HuH-7 (cell line): Measurements from ENCODE around the gene SPG21.
"Not testable (repeated sequence)": the region's sequence is repeated elsewhere in the genome, so short reads cannot be mapped to it uniquely, and the experiment has no call there.

Experiments
- DNase-seq: peaks from one replicate; pipeline ENCODE4 v3.0.0; 2011; ENCODE audit warnings: low spot score

Gene SPG21

GRCh38 chr15:64989416-64990167 lies at the start of gene SPG21:
Gene SPG21, minus strand, starts transcription at chr15:64989914. Its CDS starts 6,345 bp downstream, at chr15:64983569.
- peak; percentile 83 for DNase-seq

- DNase-seq, result no peak
These were observed 49.1 kb upstream of the SPG21 start for GRCh38 chr15:65038836-65039235.

GRCh38 chr15:65038428-65038827 lies 48.7 kb upstream of the SPG21 start:
- DNase-seq, result no peak

- no peak for DNase-seq
These were observed 47.6 kb upstream of the SPG21 start for GRCh38 chr15:65037309-65037708.

- no peak for DNase-seq
These were observed 45.0 kb upstream of the SPG21 start for GRCh38 chr15:65034719-65035118.

GRCh38 chr15:65033659-65034269 lies 44.0 kb upstream of the SPG21 start:
- DNase-seq, result peak; percentile 58

- peak; percentile 89 for DNase-seq
These were observed 43.3 kb upstream of the SPG21 start for GRCh38 chr15:65032801-65033537.

- DNase-seq, result no peak
These were observed 40.1 kb upstream of the SPG21 start for GRCh38 chr15:65029736-65030208.

GRCh38 chr15:65028921-65029735 lies 39.4 kb upstream of the SPG21 start, which contains the start of gene MTFMT:
Gene MTFMT, minus strand, starts transcription at chr15:65029639. Its CDS starts 26 bp downstream, at chr15:65029613.
- peak; percentile 98 for DNase-seq

- DNase-seq, result no peak
These were observed 38.6 kb upstream of the SPG21 start for GRCh38 chr15:65028338-65028737.

- DNase-seq, result no peak
These were observed 37.9 kb upstream of the SPG21 start for GRCh38 chr15:65027593-65027992.

- no peak for DNase-seq
These were observed 37.0 kb upstream of the SPG21 start for GRCh38 chr15:65026756-65027155.

GRCh38 chr15:65021488-65021887 lies 31.8 kb upstream of the SPG21 start:
- DNase-seq, result no peak

- no peak for DNase-seq
These were observed 30.7 kb upstream of the SPG21 start for GRCh38 chr15:65020419-65020818.

GRCh38 chr15:65011198-65011597 lies 21.5 kb upstream of the SPG21 start:
- DNase-seq, result not testable (repeated sequence)

- no peak for DNase-seq
These were observed 19.3 kb upstream of the SPG21 start for GRCh38 chr15:65008983-65009382.

GRCh38 chr15:65006876-65007275 lies 17.2 kb upstream of the SPG21 start:
- no peak for DNase-seq

- no peak for DNase-seq
These were observed 15.3 kb upstream of the SPG21 start for GRCh38 chr15:65004993-65005392.

GRCh38 chr15:64997745-64998375 lies 8.1 kb upstream of the SPG21 start:
- no peak for DNase-seq

- DNase-seq, result no peak
These were observed 7.4 kb upstream of the SPG21 start for GRCh38 chr15:64997066-64997465.

GRCh38 chr15:64993290-64993689 lies 3.6 kb upstream of the SPG21 start:
- no peak for DNase-seq
